H9 (cell line): ENCODE data around the gene TAF11L3. TPM values are rescaled to one million over a fixed set of nuclear protein-coding genes. Genes with fewer than 3 reads are reported as not detected.
"Not testable (repeated sequence)": the region's sequence is repeated elsewhere in the genome, so short reads cannot be mapped to it uniquely, and the experiment has no call there.

Experiments
- DNase-seq: peaks from one replicate; pipeline ENCODE4 v3.0.0-alpha.2; 2017
- H2AFZ ChIP-seq: one replicate; pipeline ENCODE4 v1.6.1; 2013; ENCODE audit warnings: mild to moderate bottlenecking, low read length, control low read depth, moderate library complexity
- H2AK5ac ChIP-seq: 2 replicates; pipeline ENCODE4 v1.6.1; 2013; ENCODE audit warnings: low read length, control low read depth, mixed read lengths; ENCODE audit not compliant: insufficient read length
- H2BK120ac ChIP-seq: one replicate; pipeline ENCODE4 v1.6.1; 2013; ENCODE audit warnings: low read depth, mild to moderate bottlenecking, low read length, control low read depth, inconsistent platforms; ENCODE audit not compliant: poor library complexity, severe bottlenecking
- H2BK12ac ChIP-seq: 2 replicates; pipeline ENCODE4 v1.6.1; 2013; ENCODE audit warnings: low read length, control low read depth, mixed read lengths, low read depth; ENCODE audit not compliant: insufficient read length
- H2BK15ac ChIP-seq: 2 replicates; pipeline ENCODE4 v1.6.1; 2013; ENCODE audit warnings: low read depth, low read length, control low read depth
- H2BK20ac ChIP-seq: one replicate; pipeline ENCODE4 v1.6.1; 2013; ENCODE audit warnings: low read depth, mild to moderate bottlenecking, low read length, control low read depth, inconsistent platforms; ENCODE audit not compliant: poor library complexity, severe bottlenecking
- H2BK5ac ChIP-seq: 2 replicates; pipeline ENCODE4 v1.6.1; 2013; ENCODE audit warnings: low read length, control low read depth, mixed read lengths; ENCODE audit not compliant: insufficient read length
- H3K14ac ChIP-seq: 2 replicates; pipeline ENCODE4 v1.6.1; 2013; ENCODE audit warnings: low read length, control low read depth; ENCODE audit not compliant: insufficient read depth
- H3K18ac ChIP-seq: 2 replicates; pipeline ENCODE4 v1.6.1; 2013; ENCODE audit warnings: low read depth, mild to moderate bottlenecking, mixed read lengths, low read length, control low read depth; ENCODE audit not compliant: insufficient read length
- H3K23ac ChIP-seq: 2 replicates; pipeline ENCODE4 v1.6.1; 2013; ENCODE audit warnings: low read length, control low read depth, mixed read lengths, low read depth; ENCODE audit not compliant: insufficient read length
- H3K23me2 ChIP-seq: 2 replicates; pipeline ENCODE4 v1.6.1; 2013; ENCODE audit warnings: low read depth, mild to moderate bottlenecking, mixed read lengths, low read length, control low read depth; ENCODE audit not compliant: insufficient read length, poor library complexity, severe bottlenecking
- H3K27ac ChIP-seq: 2 replicates; pipeline ENCODE4 v1.5.1; 2013; ENCODE audit warnings: low read length, control low read depth, mixed read lengths, low read depth; ENCODE audit not compliant: insufficient read length
- H3K27me3 ChIP-seq: 2 replicates; pipeline ENCODE4 v1.6.1; 2013; ENCODE audit warnings: low read length, control low read depth, inconsistent platforms; ENCODE audit not compliant: insufficient read depth
- H3K4ac ChIP-seq: 2 replicates; pipeline ENCODE4 v1.6.1; 2013; ENCODE audit warnings: low read depth, mild to moderate bottlenecking, control low read depth, inconsistent platforms, low read length, moderate library complexity
- H3K4me1 ChIP-seq: 2 replicates; pipeline ENCODE4 v1.6.1; 2013; ENCODE audit warnings: low read length, control low read depth, inconsistent platforms; ENCODE audit not compliant: insufficient read depth
- H3K4me2 ChIP-seq: 2 replicates; pipeline ENCODE4 v1.6.1; 2013; ENCODE audit warnings: low read length, control low read depth, mixed read lengths; ENCODE audit not compliant: insufficient read length, insufficient read depth
- H3K56ac ChIP-seq: 2 replicates; pipeline ENCODE4 v1.6.1; 2013; ENCODE audit warnings: low read depth, mild to moderate bottlenecking, mixed read lengths, low read length, control low read depth; ENCODE audit not compliant: insufficient read length
- H3K79me1 ChIP-seq: 2 replicates; pipeline ENCODE4 v1.6.1; 2013; ENCODE audit warnings: low read depth, mild to moderate bottlenecking, moderate library complexity, low read length, control low read depth, inconsistent platforms; ENCODE audit not compliant: insufficient read depth, poor library complexity, severe bottlenecking
- H3K79me2 ChIP-seq: 2 replicates; pipeline ENCODE4 v1.6.1; 2013; ENCODE audit warnings: low read length, control low read depth, inconsistent platforms; ENCODE audit not compliant: insufficient read depth
- H3K9ac ChIP-seq: 2 replicates; pipeline ENCODE4 v1.6.1; 2013; ENCODE audit warnings: low read length, control low read depth, mixed read lengths; ENCODE audit not compliant: insufficient read length; ENCODE audit errors: extremely low read depth
- H3K9me3 ChIP-seq: one replicate; pipeline ENCODE4 v1.6.1; 2013; ENCODE audit warnings: low read depth, low read length, inconsistent platforms; ENCODE audit not compliant: control insufficient read depth
- H3T11ph ChIP-seq: one replicate; pipeline ENCODE4 v1.6.1; 2013; ENCODE audit warnings: mild to moderate bottlenecking, low read length, control low read depth, inconsistent platforms
- H4K20me1 ChIP-seq: one replicate; pipeline ENCODE4 v1.6.1; 2013; ENCODE audit not compliant: control insufficient read depth, insufficient read length, insufficient read depth
- H4K5ac ChIP-seq: 2 replicates; pipeline ENCODE4 v1.6.1; 2013; ENCODE audit warnings: low read depth, mild to moderate bottlenecking, mixed read lengths, low read length, control low read depth; ENCODE audit not compliant: insufficient read length
- H4K8ac ChIP-seq: replicated peaks from 2 replicates; pipeline ENCODE4 v1.6.1; 2013; ENCODE audit warnings: low read length, control low read depth, mixed read lengths, low read depth; ENCODE audit not compliant: insufficient read length
- H4K91ac ChIP-seq: 2 replicates; pipeline ENCODE4 v1.6.1; 2013; ENCODE audit warnings: low read depth, mild to moderate bottlenecking, moderate library complexity, mixed read lengths, low read length, control low read depth; ENCODE audit not compliant: insufficient read length
- H3K27ac Mint-ChIP-seq, 3 experiments: 2 replicates in 2 of 3; 3 replicates in 1 of 3; pipeline ENCODE4 v1.8.0; 2020 to 2021; ENCODE audit warnings: mixed read lengths in 3 of 3, mild to moderate bottlenecking in 1 of 3, moderate library complexity in 1 of 3
- H3K27me3 Mint-ChIP-seq: 2 replicates; pipeline ENCODE4 v1.8.0; 2021; ENCODE audit warnings: low read depth, mild to moderate bottlenecking, moderate library complexity, mixed read lengths
- H3K36me3 Mint-ChIP-seq, 3 experiments: 2 replicates in 2 of 3; 3 replicates in 1 of 3; pipeline ENCODE4 v1.8.0; 2020 to 2021; ENCODE audit warnings: low read depth in 3 of 3, mixed read lengths in 3 of 3; ENCODE audit not compliant: insufficient read depth in 1 of 3
- H3K4me1 Mint-ChIP-seq, 2 experiments: 2 replicates each; pipeline ENCODE4 v1.8.0; 2020; ENCODE audit warnings: mixed read lengths in 2 of 2
- H3K4me3 Mint-ChIP-seq, 2 experiments: 2 replicates in 1 of 2; 3 replicates in 1 of 2; pipeline ENCODE4 v1.8.0; 2020 to 2021; ENCODE audit warnings: mild to moderate bottlenecking in 2 of 2, mixed read lengths in 2 of 2, moderate library complexity in 1 of 2
- H3K9me3 Mint-ChIP-seq, 2 experiments: 2 replicates in 1 of 2; 3 replicates in 1 of 2; pipeline ENCODE4 v1.8.0; 2020; ENCODE audit warnings: mild to moderate bottlenecking in 2 of 2, mixed read lengths in 2 of 2, moderate library complexity in 1 of 2
- CTCF ChIP-seq: fragments of 200-600 bp; sonication (generic); conservative IDR thresholded peaks from 3 replicates; pipeline ENCODE4 v1.8.0; 2021; ENCODE audit warnings: antibody characterized with exemption, mild to moderate bottlenecking
- total RNA-seq: library from RNA; stranded (reverse); gene quantifications from 2 replicates; pipeline ENCODE4 v1.2.1, GENCODE V29; 2021

Gene TAF11L3
- total RNA-seq, 1 experiment from 2014 or later: not detected

- no peaks in the 10 kb centered on the region for H3K79me1 ChIP-seq
- H3K56ac ChIP-seq: no peak overlapping the region
- H2AK5ac ChIP-seq: no peak overlapping the region
- H3K9ac ChIP-seq: no peak overlapping the region
- H3K36me3 Mint-ChIP-seq: no peaks in the 10 kb centered on the region
- H2AFZ ChIP-seq: no peak overlapping the region
- no peak overlapping the region for H2BK5ac ChIP-seq
- no peak overlapping the region for H3K14ac ChIP-seq
- no peak overlapping the region for H2BK120ac ChIP-seq
- H3K4me1 Mint-ChIP-seq: peaks cover 7 to 12% of the 10 kb centered on the region in 2 experiments
- no peak overlapping the region for H2BK20ac ChIP-seq
- H3K4me1 ChIP-seq: no peaks in the 10 kb centered on the region
- no peak overlapping the region for H3T11ph ChIP-seq
- no peak overlapping the region for H3K27ac ChIP-seq
- H3K79me2 ChIP-seq: no peaks in the 10 kb centered on the region
- H3K9me3 ChIP-seq: no peaks in the 10 kb centered on the region
- H4K91ac ChIP-seq: no peak overlapping the region
- H4K8ac ChIP-seq: no peak overlapping the region
- H3K23ac ChIP-seq: no peak overlapping the region
- no peak overlapping the region for H2BK12ac ChIP-seq
- H4K20me1 ChIP-seq: no peaks in the 10 kb centered on the region
- TF ChIP-seq CTCF: no peak
- H3K23me2 ChIP-seq: no peaks in the 10 kb centered on the region
- no peaks in the 10 kb centered on the region for H3K27me3 Mint-ChIP-seq
- no peak overlapping the region for H4K5ac ChIP-seq
- no peaks in the 10 kb centered on the region for H3K9me3 Mint-ChIP-seq
- DNase-seq: no peak
- H3K4ac ChIP-seq: no peak overlapping the region
- no peak overlapping the region for H3K4me2 ChIP-seq
- no peak overlapping the region for H2BK15ac ChIP-seq
- no peaks in the 10 kb centered on the region for H3K27me3 ChIP-seq
- no peak overlapping the region for H3K18ac ChIP-seq
- no peak overlapping the region for H3K27ac Mint-ChIP-seq
- no peak overlapping the region for H3K4me3 Mint-ChIP-seq
Observed at GRCh38 chr5:17470064-17470463, 48.1 kb upstream of the TAF11L3 start.

DNA sequence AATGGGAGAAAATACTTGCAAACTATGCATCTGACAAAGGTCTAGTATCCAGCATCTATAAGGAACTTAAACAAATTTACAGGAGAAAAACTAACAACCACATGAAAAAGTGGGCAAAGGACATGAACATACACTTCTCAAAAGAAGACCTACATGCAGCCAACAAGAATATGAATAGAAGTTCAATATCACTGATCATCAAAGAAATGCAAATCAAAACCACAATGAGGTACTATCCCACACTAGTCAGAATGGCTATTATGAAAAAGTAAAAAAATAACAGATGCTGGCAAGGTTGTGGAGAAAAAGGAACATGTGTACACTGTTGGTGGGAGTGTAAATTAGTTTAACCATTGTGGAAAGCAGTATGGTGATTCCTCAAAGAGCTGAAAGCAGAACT is 43.1 kb upstream of the TAF11L3 start:
- H3K4me2 ChIP-seq, H3K79me2 ChIP-seq, H4K20me1 ChIP-seq, H3K27ac ChIP-seq, H3K4me3 Mint-ChIP-seq, H3K9ac ChIP-seq, H3K4me1 ChIP-seq, H3K36me3 Mint-ChIP-seq, H3K23ac ChIP-seq, H3K79me1 ChIP-seq, H3K27me3 ChIP-seq, H4K8ac ChIP-seq, H2AFZ ChIP-seq, H2AK5ac ChIP-seq, H3K18ac ChIP-seq, H3K4ac ChIP-seq, H4K5ac ChIP-seq, H2BK12ac ChIP-seq, H2BK20ac ChIP-seq, H3K27me3 Mint-ChIP-seq, H3K14ac ChIP-seq, H3K9me3 ChIP-seq, H2BK120ac ChIP-seq, H3K23me2 ChIP-seq, H3K27ac Mint-ChIP-seq, DNase-seq, H2BK15ac ChIP-seq, H3K56ac ChIP-seq, H2BK5ac ChIP-seq, H3T11ph ChIP-seq, H3K4me1 Mint-ChIP-seq, H3K9me3 Mint-ChIP-seq, H4K91ac ChIP-seq: not testable (repeated sequence)
